Renal cortical epithelial cell (primary cell): ENCODE data around the gene MSL3B.

Experiments used
- DNase-seq: peaks from one replicate; pipeline ENCODE4 v3.0.0-alpha.2; 2011; ENCODE audit warnings: low read depth

MSL3B gene

DNA sequence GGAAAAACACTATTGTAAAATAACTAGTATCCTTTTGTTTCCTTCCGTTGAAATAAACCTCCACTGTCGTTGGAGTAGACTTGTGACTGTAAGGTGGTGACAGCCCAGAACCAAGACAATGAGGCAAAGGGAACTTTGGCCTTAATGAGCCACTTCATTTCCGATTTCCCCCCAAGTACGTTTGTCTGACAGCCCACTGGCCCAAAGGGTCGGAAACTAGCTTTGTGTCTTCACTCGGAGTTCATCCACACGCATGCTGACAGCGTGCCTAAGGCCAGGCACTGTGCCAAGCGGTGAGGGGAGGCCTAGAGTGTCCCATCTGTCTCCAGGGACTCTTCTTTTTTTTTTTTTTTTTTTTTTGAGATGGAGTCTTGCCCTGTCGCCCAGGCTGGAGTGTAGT is 34.8 kb downstream of the MSL3B start:
- DNase-seq, result no peak

DNA sequence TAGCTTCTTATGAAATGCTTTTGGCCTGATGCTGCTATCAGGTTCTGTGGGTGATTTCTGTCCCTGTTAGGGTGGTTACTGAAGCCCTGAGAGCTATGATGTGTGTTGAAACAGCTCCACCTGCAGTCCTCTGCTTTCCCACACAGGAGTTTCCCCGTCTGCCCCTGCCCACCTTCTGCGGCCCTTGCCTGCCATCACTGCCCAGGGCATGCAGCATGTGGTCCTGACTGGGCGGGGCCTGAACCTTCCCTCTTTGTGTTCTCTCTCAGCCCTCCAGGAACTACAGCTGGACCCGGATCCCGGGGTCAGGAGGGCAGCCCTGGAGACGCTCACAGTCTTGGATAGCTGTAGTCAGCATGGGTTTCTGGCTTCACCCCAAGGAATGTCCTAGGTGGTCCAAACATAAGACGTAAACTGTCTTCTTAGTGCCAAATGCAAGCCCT is 35.3 kb downstream of the MSL3B start:
- DNase-seq, result peak; percentile 65

GRCh38 chr2:233832414-233832813 is 35.8 kb downstream of the MSL3B start:
- DNase-seq, result no peak

DNA sequence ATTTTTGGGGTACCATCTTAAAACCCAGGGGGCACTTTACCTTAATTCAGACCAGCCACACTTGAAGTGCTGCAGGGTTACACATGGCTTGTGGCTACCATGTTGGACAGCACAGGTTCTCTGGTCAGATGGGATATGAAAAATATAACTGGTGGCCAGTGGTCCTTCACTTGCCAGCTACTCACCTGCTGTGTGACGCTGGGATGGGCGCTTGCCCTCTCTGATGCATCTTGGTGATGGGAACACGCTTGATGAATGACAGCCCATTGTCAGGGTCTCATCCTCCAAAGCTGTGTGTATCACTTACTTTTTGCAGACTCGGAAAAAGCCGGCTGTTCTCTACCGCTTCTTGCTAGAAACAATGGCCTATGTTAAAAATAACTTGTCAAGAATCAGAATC is 36.3 kb downstream of the MSL3B start:
- DNase-seq, result no peak

DNA sequence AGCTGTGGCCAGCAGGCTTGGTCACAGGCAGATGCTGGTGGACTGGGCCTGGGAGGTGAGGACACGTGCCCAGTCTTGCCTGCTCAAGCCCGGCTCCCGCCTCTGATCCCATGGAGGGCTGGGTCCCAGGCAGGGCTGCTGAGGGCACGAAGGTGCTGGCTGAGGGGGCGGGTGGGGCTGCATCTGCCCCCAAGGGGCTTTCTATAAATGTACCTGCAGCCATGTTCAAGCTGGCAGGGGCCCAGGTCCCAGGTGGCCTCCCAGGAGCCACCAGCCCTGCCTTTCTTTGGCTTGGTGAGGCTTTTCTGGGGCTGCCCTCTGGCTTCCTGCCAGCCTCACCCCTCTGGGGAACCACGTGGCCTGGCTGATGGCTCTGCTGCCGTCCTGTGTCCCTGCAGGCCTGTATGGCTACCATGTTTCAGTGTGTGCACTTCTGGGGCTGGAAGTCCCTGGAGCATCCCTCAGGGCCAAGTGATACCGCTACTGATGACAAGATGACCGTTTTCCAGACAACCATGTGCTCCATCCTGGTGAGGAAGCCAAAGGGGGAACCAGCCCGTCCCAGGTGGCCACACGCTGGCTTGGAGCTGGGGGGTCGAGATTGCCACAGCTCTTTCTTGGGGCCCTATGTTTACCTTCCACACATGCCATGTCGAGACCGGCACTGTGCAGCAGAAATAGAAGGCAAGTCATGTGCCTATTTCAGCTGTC is 37.0 kb downstream of the MSL3B start:
- DNase-seq, result no peak

DNA sequence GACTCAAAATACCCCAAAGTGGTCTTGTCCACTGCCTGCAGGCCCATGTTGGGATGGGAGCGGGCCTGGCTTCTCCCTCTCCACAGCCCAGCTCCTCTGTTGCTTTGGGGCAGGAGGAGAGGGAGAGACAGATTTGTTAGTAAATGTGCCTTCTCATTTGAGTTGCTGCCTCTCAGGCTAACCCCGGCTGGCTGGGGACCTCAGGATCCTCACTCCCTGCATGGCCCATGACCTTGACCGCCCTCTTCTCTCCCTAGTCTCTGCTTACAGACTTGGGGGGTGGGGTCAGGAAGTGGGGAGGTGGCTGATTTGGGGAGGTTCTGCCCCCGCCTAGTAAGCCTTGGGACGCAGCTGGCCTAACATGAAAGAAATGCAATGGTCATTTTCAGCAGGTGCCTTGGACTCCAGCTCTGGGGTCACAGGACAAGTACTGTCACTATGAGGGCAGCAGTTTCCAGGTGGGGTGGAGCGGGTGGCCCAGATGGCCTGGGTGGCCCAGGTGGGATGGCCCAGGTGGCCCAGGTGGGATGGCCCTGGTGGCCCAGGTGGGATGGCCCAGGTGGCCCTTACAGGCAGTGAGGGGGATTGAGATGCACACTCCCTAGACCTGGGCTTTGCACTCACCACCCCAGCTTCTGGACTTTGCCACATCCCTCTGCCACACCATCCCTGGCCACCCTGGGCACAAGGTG is 37.9 kb downstream of the MSL3B start:
- DNase-seq, result no peak

GRCh38 chr2:233829193-233830110 is 38.7 kb downstream of the MSL3B start:
- no peak for DNase-seq

GRCh38 chr2:233828546-233829192 is 39.5 kb downstream of the MSL3B start:
- DNase-seq, result no peak

DNA sequence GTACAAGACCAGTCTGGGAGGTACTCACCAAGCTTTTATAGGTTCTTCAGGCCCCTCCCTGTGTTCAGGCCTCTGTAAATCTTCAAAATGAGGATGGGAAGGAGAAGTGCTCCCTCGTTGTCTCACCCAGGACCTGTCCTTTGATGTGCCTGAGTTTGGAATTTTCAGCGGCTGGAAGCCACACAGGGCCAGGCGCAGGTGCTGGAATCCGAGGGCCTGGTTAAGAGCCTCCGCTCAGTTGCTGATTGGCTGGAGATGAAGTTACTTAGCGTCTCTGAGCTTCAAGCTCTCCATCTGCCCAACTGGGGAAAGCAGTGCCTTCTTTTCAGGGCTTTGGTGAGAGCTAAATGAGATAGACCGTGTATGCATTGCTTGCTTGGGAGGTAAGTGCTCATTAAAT is 43.8 kb downstream of the MSL3B start:
- DNase-seq, result no peak

DNA sequence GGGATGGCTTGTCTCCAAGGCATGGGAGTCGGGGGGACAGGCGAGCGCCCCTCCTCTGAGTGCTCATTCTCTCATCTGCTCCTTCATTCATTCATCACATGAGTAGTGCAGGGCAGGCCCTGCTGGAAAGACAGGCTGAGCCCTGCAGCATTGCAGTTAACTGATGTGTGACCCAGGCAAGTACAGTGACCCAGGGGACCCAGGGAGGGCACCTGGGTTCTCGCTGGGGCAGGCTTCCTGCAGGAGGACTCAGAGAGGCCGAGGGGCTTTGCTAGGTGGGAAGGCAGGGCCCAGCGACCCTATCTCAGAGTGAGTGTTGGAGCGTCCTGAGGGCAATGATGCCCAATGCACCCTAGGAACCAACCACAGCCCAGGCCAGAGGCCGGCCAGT is 44.5 kb downstream of the MSL3B start:
- no peak for DNase-seq

- DNase-seq, result no peak
Measured at GRCh38 chr2:233822781-233823730, 45.1 kb downstream of the MSL3B start.

- no peak for DNase-seq
Measured at GRCh38 chr2:233822101-233822771, 46.0 kb downstream of the MSL3B start.

- DNase-seq, result no peak
Measured at GRCh38 chr2:233821709-233822100, 46.5 kb downstream of the MSL3B start.

GRCh38 chr2:233821196-233821595 is 47.0 kb downstream of the MSL3B start:
- DNase-seq, result no peak

GRCh38 chr2:233820774-233821105 is 47.4 kb downstream of the MSL3B start:
- no peak for DNase-seq

DNA sequence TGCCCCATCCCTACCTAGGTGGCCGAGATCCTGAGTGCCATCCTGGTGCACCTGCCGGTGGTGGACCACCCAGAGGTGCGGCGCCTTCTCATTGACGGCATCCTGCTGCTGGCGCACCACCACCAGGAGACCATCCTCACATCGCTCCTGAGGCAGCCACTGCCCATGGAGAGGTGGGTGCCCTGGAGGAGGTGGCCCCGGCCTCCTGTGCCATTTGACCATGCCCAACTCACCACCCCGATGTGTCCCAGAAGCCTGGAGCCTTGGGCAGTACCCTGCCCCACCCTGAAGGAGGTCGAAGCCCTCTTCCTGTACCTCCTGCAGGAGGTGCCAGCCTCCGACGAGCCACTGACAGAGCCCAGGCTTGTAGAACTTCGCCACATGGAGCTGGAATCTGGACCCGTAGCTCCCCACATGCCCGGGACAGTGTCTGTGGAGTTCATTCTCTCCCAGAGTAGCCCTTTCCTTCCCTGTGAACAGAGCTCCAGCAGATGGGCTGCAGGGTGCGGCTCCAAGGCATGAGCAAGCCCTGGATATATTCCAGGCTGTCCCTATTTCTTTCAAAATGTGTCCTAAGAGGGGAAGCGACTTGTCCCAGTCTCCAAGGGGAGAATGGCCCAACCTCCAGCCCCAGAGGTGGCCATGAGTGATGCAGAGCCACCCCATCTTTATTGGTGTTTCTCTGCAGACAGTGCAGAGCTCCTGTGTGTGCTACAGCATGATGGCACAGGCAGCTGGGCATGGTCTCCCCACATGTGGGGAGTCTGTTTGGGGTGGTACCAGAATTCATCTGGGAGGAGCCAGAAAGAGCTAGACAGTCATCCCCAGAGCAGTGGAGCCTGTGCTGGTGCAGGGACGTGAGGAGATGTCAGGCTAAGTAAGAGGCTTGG is 48.1 kb downstream of the MSL3B start:
- DNase-seq, result no peak

DNA sequence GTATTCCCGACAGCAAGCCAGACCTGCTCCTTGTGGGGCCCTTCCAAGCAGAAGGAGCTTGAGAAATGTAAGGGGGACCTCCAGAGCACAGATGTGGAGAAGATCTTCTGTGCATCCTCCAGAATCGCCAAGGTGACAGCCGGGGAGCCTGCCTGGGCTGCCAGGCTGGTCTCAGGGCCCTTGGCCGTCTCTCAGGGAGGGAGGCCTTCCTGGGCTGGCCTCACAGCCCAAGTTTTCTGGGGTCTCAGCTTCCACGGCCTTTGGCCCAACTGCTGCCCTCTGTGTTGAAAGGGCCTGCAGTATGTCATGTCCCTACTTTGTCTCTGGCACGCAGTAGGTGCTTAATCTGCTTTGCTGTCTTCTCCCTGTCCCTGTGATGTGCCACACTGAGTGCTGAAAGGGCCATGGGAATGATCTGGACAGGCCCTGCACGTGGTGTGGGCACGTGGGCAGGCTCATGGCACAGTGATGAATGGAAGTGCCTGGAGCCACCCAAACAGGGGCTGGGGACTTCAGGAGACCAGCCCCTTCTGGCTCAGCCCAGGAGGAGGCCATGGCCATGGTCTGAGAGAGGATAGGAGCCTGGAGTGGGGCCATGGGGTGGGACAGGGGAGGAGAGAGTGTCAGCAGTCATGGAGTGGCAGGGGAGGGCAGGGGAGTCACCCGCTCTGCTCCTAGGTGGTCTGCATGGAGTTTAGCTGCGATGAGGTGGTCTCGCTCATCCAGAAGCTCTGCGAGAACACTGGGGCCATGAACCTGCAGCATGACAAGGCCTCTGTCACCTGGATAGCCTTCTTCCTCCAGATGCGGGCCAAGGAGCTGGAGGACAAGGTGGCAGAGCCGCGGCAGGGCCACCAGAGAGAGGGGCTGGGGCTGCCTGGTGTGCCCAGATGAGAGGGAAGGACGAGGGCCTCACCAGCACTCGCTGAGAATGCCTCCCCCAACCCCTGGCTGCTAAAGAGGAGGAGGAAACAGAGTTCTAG is 49.3 kb downstream of the MSL3B start:
- DNase-seq, result no peak

GRCh38 chr2:233817995-233818638 is 50.1 kb downstream of the MSL3B start:
- no peak for DNase-seq
